ENCODE data around the gene CCL19.
A peak's percentile ranks its signal among the peaks of the same experiment; 100 is the strongest.

CCL19 gene

DNA sequence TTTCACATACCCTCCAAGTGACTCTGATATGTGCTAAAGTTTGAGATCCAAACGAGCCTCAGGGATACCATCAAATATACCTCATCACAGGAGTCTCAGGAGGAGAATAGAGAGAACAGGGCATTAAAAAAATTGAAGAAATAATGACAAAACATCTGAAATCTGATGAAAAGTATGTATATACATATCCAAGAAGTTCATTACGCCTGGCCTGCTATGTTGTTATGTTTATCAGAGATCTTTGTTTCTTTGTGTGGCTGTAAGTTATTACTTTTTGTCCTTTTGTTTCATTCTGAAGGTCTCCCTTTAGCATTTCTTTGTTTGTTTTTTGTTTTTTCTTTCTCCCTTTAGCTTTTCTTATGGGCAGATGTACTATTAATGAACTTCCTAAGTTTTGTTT is 2.5 kb upstream of the CCL19 start:
- DNase-seq, result no peak

DNA sequence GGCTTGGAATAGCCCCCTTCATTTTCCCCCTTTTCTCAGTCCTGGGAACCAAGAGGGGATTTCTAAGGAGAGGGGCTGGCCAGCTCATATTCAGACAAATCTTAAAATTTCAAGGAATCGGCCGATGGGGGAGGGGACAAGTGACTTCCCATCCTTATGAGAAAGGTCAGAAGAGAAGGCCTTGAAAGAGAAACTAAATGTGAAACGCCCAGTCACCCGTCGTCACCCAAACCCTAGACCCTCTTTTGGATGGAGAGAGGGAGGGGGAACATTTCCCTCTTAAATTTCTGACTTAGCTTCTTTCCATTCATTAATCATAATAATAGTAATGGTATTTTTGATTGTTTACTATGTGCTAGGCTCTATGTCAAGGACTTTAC is 850 bp upstream of the CCL19 start:
- no peak for DNase-seq

DNA sequence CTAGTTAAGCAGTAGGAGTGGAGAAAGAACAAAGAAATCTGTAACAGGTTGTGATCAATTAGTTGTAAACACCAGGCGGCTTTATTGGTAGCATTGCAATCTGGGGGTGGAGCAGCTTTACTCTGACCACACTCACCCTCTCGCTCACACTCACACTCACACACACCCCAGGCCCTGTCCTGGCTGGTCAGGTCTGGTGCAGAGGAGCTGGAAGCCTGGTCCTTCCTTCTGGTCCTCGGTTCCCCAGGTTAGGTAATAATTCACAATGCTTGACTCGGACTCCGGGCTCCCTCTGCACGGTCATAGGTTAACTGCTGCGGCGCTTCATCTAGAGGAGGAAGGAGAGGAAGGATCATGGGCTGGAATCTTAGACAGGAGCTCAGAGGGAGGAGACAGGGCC is 1.6 kb downstream of the CCL19 start:
- DNase-seq, result no peak

DNA sequence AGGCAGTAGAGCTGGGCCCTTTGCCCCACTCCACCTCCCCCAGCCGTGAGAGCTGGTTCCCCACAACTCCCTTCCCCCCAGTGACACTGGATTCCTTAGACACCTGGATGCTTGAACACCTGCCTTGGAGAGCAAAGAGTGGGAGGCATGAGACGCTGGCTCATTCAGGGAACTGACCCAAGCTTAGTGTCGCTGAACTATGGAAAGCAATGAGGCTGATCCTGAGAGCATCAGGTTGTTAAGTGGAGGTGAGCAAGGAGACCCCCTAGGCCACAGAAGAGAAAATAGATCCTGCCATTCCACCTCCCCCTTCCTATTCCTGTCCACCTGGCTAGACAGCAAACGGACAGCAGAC is 2.0 kb downstream of the CCL19 start:
- DNase-seq, result no peak

DNA sequence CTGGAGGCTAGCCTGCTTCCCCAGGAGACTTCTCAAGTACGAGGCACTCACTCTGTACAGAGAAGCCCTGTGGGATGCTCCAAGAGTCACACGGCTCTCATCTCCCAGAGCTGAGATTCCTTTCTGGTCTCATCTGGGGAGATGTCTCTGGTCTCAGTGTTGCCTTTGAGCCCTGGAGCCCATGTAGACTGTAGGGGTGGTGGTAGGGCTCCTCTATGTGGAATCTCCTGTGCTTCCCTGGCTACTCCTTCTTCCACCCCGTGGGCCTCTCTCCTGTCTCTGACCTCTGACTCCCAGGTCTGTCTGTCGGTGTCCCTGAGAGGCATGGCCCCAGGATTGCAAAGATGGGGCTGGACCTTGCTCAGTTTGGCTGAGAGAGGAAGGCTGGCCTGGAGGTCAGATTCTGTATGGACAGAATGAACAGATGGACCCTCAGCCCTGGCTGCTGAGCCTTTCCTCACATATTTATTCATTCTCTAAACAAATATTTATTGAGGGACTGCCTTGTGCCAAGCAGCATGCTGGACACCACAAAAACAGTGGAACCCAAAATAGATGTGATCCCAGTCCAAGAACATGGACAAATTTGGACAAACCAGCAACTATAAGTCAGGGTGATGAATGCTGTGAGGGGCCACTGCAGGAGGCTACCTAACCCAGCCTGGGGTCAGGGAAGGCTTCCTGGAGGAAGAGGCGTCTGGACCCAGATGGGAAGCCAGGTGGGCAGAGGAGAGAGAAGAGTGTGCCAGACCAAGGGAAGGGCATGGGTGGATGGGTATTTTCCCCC is 2.6 kb downstream of the CCL19 start:
- no peak for DNase-seq

DNA sequence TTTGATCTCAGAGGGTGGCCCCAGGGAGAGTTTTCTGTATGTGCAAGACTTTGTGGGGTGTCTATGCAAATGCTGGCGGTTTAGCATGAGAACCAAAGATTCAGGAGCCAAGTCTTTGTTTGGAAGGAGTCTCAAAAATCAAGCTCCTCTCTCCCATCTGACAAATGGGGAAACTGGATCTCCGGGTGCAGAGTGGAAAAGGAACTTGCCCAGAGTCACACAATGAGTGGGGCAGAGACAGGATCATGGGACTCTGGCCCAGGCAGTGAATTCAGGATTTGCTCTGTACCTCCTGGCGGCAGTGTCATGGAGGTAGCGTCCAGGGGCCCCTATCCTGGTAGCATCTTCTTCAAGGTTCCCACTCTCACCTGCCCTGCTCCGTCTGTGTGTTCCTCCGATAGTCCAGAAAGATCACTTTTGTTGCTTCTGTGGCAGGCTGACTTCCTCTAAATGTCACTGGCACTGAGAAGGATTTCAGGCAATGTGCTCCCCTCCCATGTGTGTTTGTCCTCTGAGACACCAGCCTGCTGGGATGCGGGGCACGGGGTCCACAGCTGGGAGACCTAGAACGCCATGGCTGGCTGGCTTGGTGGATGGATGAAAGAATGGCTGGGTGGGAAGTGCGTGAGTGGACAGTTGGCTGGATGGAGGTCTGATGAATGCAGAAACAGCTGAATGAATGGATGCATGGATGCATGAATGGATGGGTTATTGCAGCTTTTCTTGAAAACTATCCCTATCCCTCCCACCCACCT is 3.6 kb downstream of the CCL19 start:
- no peak for DNase-seq

DNA sequence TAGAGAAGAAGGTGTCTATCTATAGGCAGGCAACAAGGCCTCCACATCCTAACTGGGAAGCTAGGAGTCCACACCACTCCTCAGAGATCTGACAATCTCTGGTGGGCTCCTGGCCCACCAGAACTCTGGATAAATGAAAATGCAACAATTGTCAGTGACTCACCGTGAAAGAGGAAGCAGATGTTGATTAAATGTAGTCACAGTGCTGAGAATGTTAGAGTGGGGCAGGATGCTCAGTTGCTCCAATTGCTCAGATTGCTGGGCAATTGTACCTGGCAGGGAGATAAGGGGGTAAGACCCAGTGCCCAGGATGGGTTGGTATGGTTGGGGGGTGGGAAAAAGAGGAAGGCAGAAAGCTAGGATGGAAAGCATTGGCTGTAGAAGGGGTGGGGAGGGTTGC is 4.3 kb downstream of the CCL19 start:
- no peak for DNase-seq

DNA sequence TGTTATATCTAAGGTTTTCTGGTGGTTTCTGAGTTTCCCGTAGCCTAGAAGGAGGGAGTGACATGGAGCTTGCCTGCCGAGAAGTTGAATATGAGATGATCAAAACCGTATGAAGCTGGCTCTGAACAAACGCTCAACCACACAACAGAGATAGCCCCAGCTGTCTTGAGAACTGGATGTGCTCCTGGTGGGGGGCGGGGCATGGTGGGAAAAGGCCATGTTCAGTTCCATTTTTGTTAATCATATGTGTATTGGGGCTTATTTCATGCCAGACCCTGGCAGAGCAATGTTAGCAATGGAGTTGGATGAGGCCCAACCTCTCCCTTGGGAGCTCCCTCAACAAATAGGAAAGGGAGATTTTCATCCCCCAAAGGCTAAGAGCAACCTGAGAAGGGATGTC is 4.8 kb downstream of the CCL19 start:
- no peak for DNase-seq

DNA sequence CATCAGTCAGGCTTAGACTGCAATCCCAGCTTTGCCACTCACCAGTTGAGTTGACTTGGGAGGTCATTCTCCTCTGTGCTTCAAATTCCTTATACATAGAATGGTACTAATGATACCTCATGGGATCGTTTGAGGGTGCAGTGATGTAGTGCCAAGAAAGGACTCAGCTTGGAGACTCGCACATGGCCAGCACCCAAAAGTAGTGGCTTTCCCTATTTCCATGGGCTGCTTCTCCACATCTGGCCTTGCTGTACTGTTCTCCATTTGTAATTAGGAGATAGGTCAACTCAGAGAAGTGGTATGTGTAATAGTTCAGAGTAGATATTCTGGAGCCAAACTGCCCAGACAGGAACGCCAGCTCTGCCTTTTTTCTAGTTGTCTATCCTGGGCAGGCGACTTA is 5.5 kb downstream of the CCL19 start:
- no peak for DNase-seq

DNA sequence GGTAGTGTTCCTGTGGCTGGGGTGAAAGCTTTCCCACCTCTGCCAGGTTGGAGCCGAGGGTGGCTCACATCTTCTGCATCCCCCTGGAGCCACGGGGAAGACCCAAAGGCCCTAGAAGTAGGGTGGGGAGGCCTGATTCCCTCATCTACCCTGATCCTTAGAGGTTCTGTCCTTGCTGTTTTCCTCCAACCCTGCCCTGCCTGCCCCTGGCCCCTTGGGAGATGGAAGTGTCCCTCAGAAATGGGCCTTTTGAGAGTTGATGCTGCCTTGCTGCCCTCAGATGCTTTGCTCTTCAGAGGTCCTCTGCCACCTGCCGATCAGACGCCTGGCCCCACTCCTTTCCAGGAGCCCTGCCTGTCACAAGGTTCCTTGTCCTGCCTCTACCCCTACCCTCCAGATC is 6.3 kb downstream of the CCL19 start:
- no peak for DNase-seq

DNA sequence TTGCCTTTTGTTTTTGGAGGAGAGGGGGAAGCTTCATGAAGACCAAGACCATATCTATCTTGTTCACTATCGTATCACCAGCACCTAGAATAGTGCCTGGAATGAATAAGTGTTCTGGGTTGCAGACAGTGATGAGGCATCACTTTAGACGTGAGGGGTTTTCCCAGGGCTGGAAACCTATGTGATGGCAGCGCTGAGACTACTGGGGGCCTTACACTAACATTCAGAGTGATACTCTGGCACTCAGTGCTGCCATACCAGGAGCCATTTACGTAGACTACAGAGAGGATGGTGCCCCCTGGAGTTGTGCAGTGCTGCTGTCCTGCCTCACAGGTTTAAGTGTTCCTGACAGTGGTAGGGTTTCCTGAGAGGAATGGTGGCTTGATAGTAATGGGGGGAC is 6.9 kb downstream of the CCL19 start:
- peak; percentile 69 for DNase-seq

DNA sequence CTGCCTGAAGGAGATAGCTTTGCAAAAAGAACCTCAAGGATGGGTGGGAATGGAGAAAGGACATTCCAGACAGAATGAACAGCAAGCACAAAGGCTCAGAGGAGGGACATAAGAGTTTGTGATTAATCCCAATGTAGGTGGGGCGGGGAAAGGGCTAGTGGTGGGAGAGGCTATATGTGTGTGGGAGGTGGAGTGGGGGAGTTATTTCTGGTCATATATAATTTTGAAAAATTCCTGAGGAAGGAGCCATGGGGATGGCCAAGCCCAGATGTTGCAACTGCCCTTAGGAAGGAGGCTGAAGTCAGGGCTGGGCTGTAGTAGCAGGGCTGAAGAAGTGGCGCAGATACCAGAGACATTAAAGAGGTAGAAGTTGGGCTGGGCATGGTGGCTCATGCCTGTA is 15.2 kb downstream of the CCL19 start:
- no peak for DNase-seq

DNA sequence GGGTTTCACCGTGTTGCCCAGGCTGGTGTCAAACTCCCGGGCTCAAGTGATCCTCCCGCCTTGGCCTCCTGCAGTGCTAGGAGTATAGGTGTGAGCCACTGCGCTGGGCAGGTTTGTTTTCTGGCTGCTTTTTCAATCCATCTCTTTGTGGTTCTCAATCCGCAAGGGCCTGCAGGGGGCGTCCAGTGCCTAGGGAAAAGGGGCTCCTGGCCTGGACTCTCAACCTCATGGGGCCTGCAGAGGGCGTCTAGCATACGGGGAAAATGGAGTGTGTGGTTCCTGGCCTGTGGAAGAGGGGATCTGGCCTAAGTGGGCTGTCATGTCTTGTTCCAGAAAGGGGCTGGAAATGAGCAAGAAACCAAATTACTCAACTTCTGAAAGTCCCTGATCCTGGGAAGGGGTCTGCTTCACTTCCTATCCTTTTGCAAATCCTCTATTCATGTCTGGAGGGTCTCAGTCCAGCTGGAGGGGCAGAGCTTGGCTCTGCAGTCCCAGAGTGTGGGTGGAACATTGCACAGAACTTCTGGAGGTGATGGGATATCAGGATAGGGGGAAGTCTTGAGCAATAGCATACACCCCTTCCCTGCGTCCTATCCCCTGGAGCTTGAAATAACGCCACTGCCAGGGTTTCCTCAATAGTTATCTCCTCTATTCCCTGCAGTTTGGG is 15.9 kb downstream of the CCL19 start:
- DNase-seq, result peak; percentile 70

DNA sequence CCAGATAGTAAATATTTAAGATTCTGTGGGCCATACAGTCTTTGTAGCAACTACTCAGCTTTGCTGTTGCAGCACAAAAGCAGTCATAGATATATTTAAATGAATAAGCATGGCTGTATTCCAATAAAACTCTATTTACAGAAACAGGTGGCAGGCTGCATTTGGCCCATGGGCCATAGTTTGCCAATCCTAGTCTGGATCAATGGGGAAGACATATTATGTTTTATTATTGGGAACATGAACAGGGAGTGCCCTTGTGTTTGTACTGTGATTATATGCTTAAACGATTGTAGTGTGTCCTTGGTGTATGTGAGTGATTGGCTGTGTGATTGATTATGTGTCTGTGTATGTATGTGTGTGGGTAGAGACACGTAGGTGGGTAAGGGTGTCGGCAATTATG is 16.6 kb downstream of the CCL19 start:
- no peak for DNase-seq

DNA sequence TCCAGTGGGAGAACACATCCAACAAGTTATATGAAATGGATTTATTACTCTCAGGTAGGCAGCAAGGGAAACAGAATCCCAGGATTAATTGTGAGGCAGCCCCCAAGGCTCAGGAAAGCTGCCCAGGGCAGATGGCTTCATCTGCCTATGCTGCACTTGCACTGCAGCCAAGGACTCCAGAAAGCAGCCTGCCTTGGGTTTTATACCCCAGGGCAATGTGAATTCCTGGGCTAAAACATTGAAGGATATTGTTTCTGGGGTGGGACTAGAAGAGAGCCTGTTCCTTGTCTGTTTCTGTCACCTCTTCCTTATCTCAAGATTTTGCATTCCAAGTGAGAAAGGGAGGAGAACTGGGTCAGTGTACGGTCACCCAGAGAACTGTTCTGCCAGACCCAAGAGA is 19.8 kb downstream of the CCL19 start:
- no peak for DNase-seq

DNA sequence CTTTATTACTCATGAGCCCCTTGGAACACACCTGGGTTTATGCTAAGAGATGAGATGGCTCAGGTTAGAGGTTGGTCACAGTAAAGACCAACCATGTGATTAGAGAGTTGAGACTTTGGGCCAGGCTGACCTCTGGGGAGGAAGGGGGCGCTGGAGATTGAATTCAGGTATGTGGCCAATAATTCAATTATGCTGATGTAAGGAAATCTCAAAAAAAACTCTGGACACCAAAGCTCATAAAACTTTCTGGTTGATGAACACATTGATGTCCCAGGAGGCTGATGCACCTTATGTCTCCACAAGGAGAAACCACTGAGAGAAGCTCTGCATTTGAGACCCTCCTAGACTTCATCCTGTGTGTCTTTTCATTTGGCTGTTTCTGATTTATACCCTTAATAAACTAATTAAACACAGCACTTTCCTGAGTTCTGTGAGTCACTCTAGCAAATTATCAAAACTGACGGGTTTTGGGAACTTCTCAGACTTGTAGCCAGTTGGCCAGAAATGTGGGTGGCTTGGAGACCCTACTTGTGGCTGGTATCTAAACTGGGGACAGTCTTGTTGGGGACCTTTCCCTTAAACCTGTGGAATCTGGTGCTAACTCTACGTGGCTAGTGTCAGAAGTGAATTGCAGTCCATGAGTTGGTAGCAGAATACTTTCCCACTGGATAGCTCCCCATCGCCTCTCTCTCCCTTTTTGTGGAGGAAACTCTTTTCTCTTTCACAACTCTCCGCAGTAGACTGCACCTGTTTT is 21.1 kb downstream of the CCL19 start:
- no peak for DNase-seq

DNA sequence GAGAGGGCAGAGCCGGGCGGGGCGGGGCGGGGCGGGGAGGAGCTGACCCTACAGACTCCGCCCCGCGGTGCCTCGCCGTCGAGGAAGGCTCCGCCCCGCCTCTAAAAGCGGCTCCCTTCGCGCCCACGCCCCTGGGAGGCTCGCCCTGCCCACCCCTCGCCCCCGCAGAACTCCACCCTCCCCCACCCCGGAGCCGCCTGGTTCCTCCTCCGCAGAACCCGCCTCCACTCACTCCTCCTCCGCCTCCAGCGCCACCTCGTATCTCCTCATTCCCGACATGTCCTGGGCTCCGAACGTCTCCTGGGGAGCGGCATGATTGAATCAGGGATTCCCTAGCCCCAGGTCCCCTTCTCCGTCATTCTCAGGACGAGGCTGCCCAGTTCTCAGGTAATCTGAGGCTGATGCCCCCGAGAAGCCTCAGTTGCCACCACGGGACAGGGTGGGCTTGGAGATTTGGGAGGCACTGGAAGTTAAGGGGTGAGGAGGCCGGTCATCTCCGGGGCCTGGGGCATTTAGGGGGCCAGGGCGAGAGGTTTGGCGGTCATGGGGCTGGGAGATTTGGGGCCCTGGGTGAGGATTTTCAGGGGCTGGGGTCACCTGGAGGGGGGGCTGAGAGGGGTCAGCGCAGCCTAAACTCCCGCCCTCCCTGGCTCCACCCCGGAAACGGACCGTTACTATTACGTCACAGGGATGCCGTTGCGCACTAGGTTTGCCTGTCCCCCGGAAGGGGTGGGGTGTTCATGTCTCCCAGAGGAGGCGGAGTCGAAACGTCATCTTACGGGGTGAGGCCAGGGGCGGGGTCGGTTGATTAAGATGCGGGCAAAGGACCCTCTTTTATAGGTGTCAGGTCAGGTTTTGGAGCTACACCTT is 25.5 kb downstream of the CCL19 start:
- DNase-seq, result peak; percentile 89

DNA sequence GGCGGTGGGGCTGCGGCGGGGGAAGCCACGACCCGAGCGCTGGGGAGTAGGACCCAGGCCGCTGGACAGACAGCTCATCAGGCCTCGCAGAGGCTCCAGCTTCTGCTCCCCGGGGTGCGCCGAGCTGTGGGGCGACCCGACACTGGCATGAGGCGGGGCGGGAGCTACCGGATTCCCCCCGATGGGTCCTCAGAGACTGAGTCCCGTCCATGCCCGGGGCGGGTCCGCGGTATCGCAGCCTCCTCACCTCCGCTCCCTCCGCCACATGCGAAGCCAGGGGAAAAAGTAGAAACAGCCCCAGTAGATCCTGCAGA is 26.1 kb downstream of the CCL19 start:
- DNase-seq, result no peak

DNA sequence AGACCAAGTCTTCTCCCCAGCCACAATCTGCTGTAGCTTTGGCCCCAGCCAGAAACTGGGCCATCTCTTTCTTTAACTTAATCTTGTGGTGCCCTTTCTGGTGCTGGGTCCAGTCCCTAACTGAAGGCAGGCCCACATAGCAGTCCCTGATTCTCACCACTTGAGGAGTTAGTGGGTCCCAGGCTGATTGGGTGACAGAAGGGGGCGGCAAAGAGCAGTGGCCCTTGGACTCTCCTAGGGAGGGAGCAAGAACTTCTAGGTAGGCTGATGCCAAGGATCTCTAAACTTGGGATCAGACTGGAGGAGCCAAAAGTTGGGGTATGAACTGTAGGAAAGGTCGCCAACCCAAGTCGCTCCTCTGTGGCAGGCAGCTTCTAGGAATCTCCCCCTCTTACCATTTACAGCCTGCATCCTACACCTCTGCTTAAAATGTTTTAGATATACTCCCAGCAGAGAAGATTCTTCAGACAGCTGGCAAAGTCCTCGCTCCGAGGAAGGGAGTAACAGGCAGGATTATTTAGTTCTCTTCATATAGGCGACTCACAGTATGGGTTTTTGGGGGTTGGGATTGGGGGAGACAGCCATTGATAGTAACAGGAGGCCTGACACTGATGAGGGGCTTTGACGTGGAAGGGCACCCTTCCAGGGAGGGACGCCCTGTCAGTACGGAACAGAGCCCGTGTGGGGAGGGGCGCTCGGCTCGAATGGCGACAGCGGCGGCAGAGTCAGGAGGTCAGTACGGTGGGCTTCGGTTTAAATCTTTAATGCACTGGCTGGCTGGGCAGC is 26.6 kb downstream of the CCL19 start:
- DNase-seq, result peak; percentile 75

DNA sequence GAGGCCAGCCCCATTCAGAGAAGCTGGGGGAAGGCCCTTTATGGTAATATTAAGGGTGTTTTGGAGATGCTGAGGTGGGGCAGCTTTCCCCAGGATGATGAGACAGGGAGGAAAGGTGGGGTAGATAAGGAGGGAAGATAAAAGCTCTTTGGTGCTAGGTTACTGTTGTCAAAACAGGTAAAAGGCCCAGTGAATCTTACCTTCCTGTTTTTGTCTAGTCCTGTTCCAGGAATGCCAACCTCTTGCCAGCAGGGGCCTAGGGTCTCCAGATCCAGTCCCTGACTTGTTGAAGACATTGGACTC is 27.8 kb downstream of the CCL19 start:
- DNase-seq, result no peak

DNA sequence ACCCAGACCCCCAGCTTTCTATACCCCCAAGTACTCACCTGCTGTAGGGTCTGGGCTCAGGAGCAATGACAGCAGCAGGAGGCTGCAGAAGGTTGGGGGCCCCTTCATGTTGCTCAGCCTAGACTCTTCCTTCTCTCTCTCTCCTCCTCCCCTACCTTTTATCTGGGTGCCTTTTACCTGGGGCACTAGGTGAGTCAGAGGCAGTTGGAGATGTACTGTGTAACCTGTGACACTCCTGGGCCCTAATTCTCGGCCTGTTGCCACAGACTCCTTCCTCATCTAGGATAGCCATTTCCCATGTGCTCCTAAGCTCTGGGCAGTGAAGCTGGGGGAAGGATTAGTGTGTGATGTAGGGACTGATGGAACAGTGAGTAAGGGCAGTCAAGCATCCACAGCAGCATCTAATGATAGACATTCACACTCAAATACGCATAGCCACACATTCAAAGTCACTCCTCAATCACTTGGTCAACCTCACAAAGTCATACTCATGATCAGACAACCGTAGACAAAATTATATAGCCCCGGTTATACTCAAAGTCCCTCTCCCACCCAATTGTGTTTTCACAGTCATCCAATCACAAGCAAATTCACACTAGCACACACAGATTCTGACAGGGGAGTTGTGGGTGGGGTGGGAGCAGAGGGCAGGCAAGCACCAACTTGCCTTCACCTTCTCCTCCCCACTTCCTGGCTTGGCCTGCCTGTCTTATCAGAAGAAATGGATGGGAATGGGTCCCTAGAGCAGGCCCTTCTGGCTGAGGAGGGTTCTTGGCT is 28.4 kb downstream of the CCL19 start, which contains the start of gene CCL27:
Gene CCL27 (minus strand): TSS at position 132 of the 777 bp plus-strand sequence. CDS start 24 bp downstream, at position 108.
- DNase-seq, result no peak
